Adrenal gland (tissue), 12 donors: Measurements from ENCODE around the gene TEX264. TPM values are rescaled to one million over a fixed set of nuclear protein-coding genes. Genes with fewer than 3 reads are reported as not detected.

Experiments used
- DNase-seq, 7 donors: peaks; one replicate each; pipeline ENCODE4 v3.0.0-alpha.2; 2019 to 2020
- H3K27ac ChIP-seq, 5 donors: fragments of 200-600 bp; sonication (generic) in 4 of 5; 1 replicate in 3 of 5; 2 replicates in 2 of 5; pipeline versions ENCODE4 v1.5.1 to v1.8.0; 2016 to 2020; ENCODE audit warnings: mild to moderate bottlenecking in 1 of 5
- H3K27me3 ChIP-seq: fragments of 200-600 bp; 2 replicates; pipeline ENCODE4 v1.8.0; 2021
- H3K36me3 ChIP-seq, 2 donors: fragments of 200-600 bp; replicated peaks in 1 of 2; 1 replicate in 1 of 2; 2 replicates in 1 of 2; pipeline versions ENCODE4 v1.5.1 to v1.8.0; 2018 to 2022
- H3K4me1 ChIP-seq, 2 donors: fragments of 200-600 bp; replicated peaks in 1 of 2; 1 replicate in 1 of 2; 2 replicates in 1 of 2; pipeline versions ENCODE4 v1.5.1 to v1.8.0; 2018 to 2021
- H3K4me3 ChIP-seq, 4 donors: fragments of 200-600 bp; sonication (generic) in 3 of 4; one replicate each; pipeline ENCODE4 v1.5.1; 2016 to 2018
- H3K9me3 ChIP-seq, 3 donors: fragments of 200-600 bp; sonication (generic) in 1 of 3; replicated peaks in 1 of 3; 1 replicate in 2 of 3; 2 replicates in 1 of 3; pipeline versions ENCODE4 v1.5.1 to v1.8.0; 2016 to 2021
- CTCF ChIP-seq, 6 experiments: fragments of 450-650 bp in 4 of 6; fragments of 200-600 bp in 2 of 6; sonication (generic) in 1 of 6; IDR thresholded peaks; 1 replicate in 5 of 6; 2 replicates in 1 of 6; pipeline versions ENCODE4 v1.5.1 to v1.8.0; 2016 to 2021; ENCODE audit warnings: antibody characterized with exemption in 6 of 6, mild to moderate bottlenecking in 2 of 6, moderate library complexity in 1 of 6
- POLR2A ChIP-seq, 2 donors: fragments of 450-650 bp; IDR thresholded peaks; one replicate each; pipeline ENCODE4 v1.6.1; 2017; ENCODE audit warnings: antibody characterized with exemption in 2 of 2, mild to moderate bottlenecking in 2 of 2, moderate library complexity in 1 of 2
- WGBS, 4 donors: extraction: QIAGEN DNeasy Blood & Tissue Kit in 2 of 4; methylation state at CpG; one replicate each; pipeline versions ENCODE4 v1.1.5 to v1.1.7; 2013 to 2017; 5-methylcytosine and 5-hydroxymethylcytosine counted together
- intact Hi-C, 2 donors: fragments of 100-400 bp; cut with DNase I; formaldehyde crosslinking; loops; one replicate each; pipeline versions ENCODE4 v1.14.1 to v1.15.0; 2022 to 2023
- polyA plus RNA-seq, 3 donors: library from polyadenylated mRNA; stranded (reverse); fragments of 200-250 nt in 2 of 3; fragments of 350-450 nt in 1 of 3; fragmentation: Illumina TruSeq in 1 of 3; extraction: RNeasy Lipid Tissue Mini Kit (QIAGEN cat#74804) in 1 of 3; gene quantifications; one replicate each; pipeline ENCODE4 v1.2.3, GENCODE V29; 2013 to 2014
- total RNA-seq, 9 donors: library from RNA; depleted of rRNA in 4 of 9; stranded (reverse); fragments of >200 nt in 4 of 9; fragments of 120-200 nt in 1 of 9; fragmentation: NEBNext Ultra II Directional in 1 of 9; extraction: Animal tissue kit (Norgen Biotek cat#: 25700) in 1 of 9; gene quantifications; one replicate each; pipeline versions ENCODE4 v1.1.0 to v1.2.4, GENCODE V29; 2013 to 2023
- donor health status: healthy with polysubstance abuse.
- donor health status: Bipolar disorder and iron deficiency.
- donor health status: DM: yes; HTN: yes; CAD: no.
- donor health status: DM: no; HTN: no; CAD: no.
- donor health status: DM: no; HTN: no; CAD: no.
- donor health status: DM: yes; HTN: yes; CAD: no.

The TEX264 gene
- total and polyA plus RNA-seq, 12 donors, result 64.7 to 207 (median 125) TPM

GRCh38 chr3:51684971-51685751 lies 14.1 kb downstream of the TEX264 start:
- Histone ChIP-seq H3K27ac (peak overlapping the region in 2 of 5 donors; percentile 40 to 76), H3K27me3 (no peaks in the 10 kb centered on the region), H3K36me3 (peaks cover 0 to 29% of the 10 kb centered on the region in 2 donors), H3K9me3 (no peaks in the 10 kb centered on the region), H3K4me3 (no peak overlapping the region), H3K4me1 (peaks cover 9 to 41% of the 10 kb centered on the region in 2 donors)
- 44 to 53% (median 50%) methylated on average over 6 to 7 of the region's 7 CpGs for WGBS, 4 donors
- intact Hi-C loops, result loop anchor here (5.0 to 10.0 kb wide), 2 partner anchors 183 to 300 kb away; partner anchors contain the start of genes DCAF1 (in 1 of the 2) and MANF (in 1 of the 2)
- no peak for DNase-seq
- no peak for TF ChIP-seq POLR2A (IDR thresholded peaks at IDR 0.05)
- no peak for TF ChIP-seq CTCF (IDR thresholded peaks at IDR 0.05)

- no peak for DNase-seq
- WGBS, 4 donors, result 73 to 87% (median 76%) methylated on average over 4 of the region's 4 CpGs
- Histone ChIP-seq H3K4me1 (peaks cover 7 to 32% of the 10 kb centered on the region in 2 donors), H3K9me3 (no peaks in the 10 kb centered on the region), H3K27me3 (no peaks in the 10 kb centered on the region), H3K36me3 (peaks cover 0 to 29% of the 10 kb centered on the region in 2 donors), H3K27ac (peak overlapping the region in 2 of 5 donors; percentile 40 to 76), H3K4me3 (no peak overlapping the region)
- TF ChIP-seq POLR2A (IDR thresholded peaks at IDR 0.05) (no peak), CTCF (IDR thresholded peaks at IDR 0.05) (no peak)
- intact Hi-C loops, result loop anchor here in 1 of 2 donors (10.0 kb wide), 1 partner anchor 301 kb away; the partner anchor contains the start of gene MANF
Observed at GRCh38 chr3:51686056-51686455, 15.0 kb downstream of the TEX264 start.

GRCh38 chr3:51686512-51687215 lies 15.6 kb downstream of the TEX264 start:
- DNase-seq, result peak in 6 of 7 donors; percentile 29 to 69 (median 57)
- Histone ChIP-seq H3K27ac (peak overlapping the region in 2 of 5 donors; percentile 44 to 76), H3K4me1 (peaks cover 3 to 26% of the 10 kb centered on the region in 2 donors), H3K9me3 (no peaks in the 10 kb centered on the region), H3K36me3 (peaks cover 0 to 29% of the 10 kb centered on the region in 2 donors), H3K27me3 (no peaks in the 10 kb centered on the region), H3K4me3 (no peak overlapping the region)
- intact Hi-C loops, result loop anchor here in 1 of 2 donors (10.0 kb wide), 1 partner anchor 302 kb away; the partner anchor contains the start of gene MANF
- 53 to 64% (median 60%) methylated on average over 8 to 10 of the region's 10 CpGs for WGBS, 4 donors
- TF ChIP-seq CTCF (IDR thresholded peaks at IDR 0.05), result no peak
- TF ChIP-seq POLR2A (IDR thresholded peaks at IDR 0.05), result no peak
